ENCODE data around the gene HPSE2.
A peak's percentile ranks its signal among the peaks of the same experiment; 100 is the strongest.
"Not testable (repeated sequence)": the region's sequence is repeated elsewhere in the genome, so short reads cannot be mapped to it uniquely, and the experiment has no call there.

Gene HPSE2

GRCh38 chr10:98919899-98920298 lies 315.8 kb downstream of the HPSE2 start:
- no peak for ATAC-seq

GRCh38 chr10:98917828-98918227 lies 317.8 kb downstream of the HPSE2 start:
- DNase-seq (no peak), ATAC-seq (no peak)

More at GRCh38 chr10:98919899-98920298, 315.8 kb downstream of the HPSE2 start:
- DNase-seq = no peak

GRCh38 chr10:98916526-98917125 lies 319.0 kb downstream of the HPSE2 start:
- DNase-seq = no peak

GRCh38 chr10:98915911-98916310 lies 319.7 kb downstream of the HPSE2 start:
- ATAC-seq (no peak), DNase-seq (no peak)

More at GRCh38 chr10:98916526-98917125, 319.0 kb downstream of the HPSE2 start:
- ATAC-seq = no peak

GRCh38 chr10:98910546-98910945 lies 325.1 kb downstream of the HPSE2 start:
- ATAC-seq = no peak
- DNase-seq = no peak

- ATAC-seq (peak; percentile 28), DNase-seq (no peak)
These were observed 325.6 kb downstream of the HPSE2 start for GRCh38 chr10:98910048-98910447.

GRCh38 chr10:98908868-98909267 lies 326.8 kb downstream of the HPSE2 start:
- no peak for ATAC-seq
- no peak for DNase-seq

- DNase-seq, ATAC-seq: not testable (repeated sequence)
These were observed 327.4 kb downstream of the HPSE2 start for GRCh38 chr10:98908247-98908646.

- ATAC-seq (no peak), DNase-seq (no peak)
These were observed 334.1 kb downstream of the HPSE2 start for GRCh38 chr10:98901441-98902110.

GRCh38 chr10:98899018-98899417 lies 336.6 kb downstream of the HPSE2 start:
- ATAC-seq (no peak), DNase-seq (no peak)

GRCh38 chr10:98892523-98892922 lies 343.1 kb downstream of the HPSE2 start:
- DNase-seq = no peak
- no peak for ATAC-seq

- DNase-seq (no peak), ATAC-seq (no peak)
These were observed 349.0 kb downstream of the HPSE2 start for GRCh38 chr10:98886686-98887085.

GRCh38 chr10:98885378-98885777 lies 350.3 kb downstream of the HPSE2 start:
- no peak for DNase-seq
- ATAC-seq = no peak

GRCh38 chr10:98881789-98882188 lies 353.9 kb downstream of the HPSE2 start:
- ATAC-seq = no peak
- no peak for DNase-seq

GRCh38 chr10:98880971-98881370 lies 354.7 kb downstream of the HPSE2 start:
- DNase-seq (no peak), ATAC-seq (no peak)

- no peak for ATAC-seq
- DNase-seq = no peak
These were observed 356.7 kb downstream of the HPSE2 start for GRCh38 chr10:98878921-98879320.

GRCh38 chr10:98878418-98878817 lies 357.2 kb downstream of the HPSE2 start:
- no peak for ATAC-seq
- no peak for DNase-seq

GRCh38 chr10:98861962-98862361 lies 373.7 kb downstream of the HPSE2 start:
- DNase-seq = no peak
- ATAC-seq = no peak

- no peak for ATAC-seq
- DNase-seq = no peak
These were observed 377.1 kb downstream of the HPSE2 start for GRCh38 chr10:98858525-98858924.

GRCh38 chr10:98855403-98856189 lies 380.1 kb downstream of the HPSE2 start:
- DNase-seq (no peak), ATAC-seq (no peak)

- no peak for ATAC-seq
- no peak for DNase-seq
These were observed 383.0 kb downstream of the HPSE2 start for GRCh38 chr10:98852686-98853085.

GRCh38 chr10:98848361-98848760 lies 387.3 kb downstream of the HPSE2 start:
- ATAC-seq (no peak), DNase-seq (no peak)

GRCh38 chr10:98846787-98847186 lies 388.9 kb downstream of the HPSE2 start:
- DNase-seq = no peak
- ATAC-seq = no peak

Data from stimulated activated naive CD8-positive, alpha-beta T cell treated with anti-CD3 and anti-CD28 coated beads, Interleukin-15, Interleukin-2, amounts not matched to agents 100 U/mL and 50 U/mL, for 24 hours (primary cell).